Measurements from ENCODE around the gene FOXD1.
"Not testable (repeated sequence)": the region's sequence is repeated elsewhere in the genome, so short reads cannot be mapped to it uniquely, and the experiment has no call there.

- TF ChIP-seq CTCF (IDR thresholded peaks at IDR 0.05; ENCODE audit: control extremely low read depth in 1 of 3, insufficient read depth in 1 of 3, low read depth in 1 of 3, low read length in 3 of 3); USF2 (IDR thresholded peaks at IDR 0.05; ENCODE audit: low read length); YY1 (IDR thresholded peaks at IDR 0.05; ENCODE audit: low read depth, low read length); EP300 (IDR thresholded peaks at IDR 0.05; ENCODE audit: borderline replicate concordance in 1 of 2, low read depth in 2 of 2, low read length in 2 of 2); CHD7 (IDR thresholded peaks at IDR 0.05; ENCODE audit: insufficient replicate concordance, low read length): not testable (repeated sequence)
Observed at GRCh38 chr5:73409927-73410326, 38.6 kb downstream of the FOXD1 start.

Measured in H1 (cell line).